ENCODE results near the gene EML6.
A peak's percentile ranks its signal among the peaks of the same experiment; 100 is the strongest.

Gene EML6

DNA sequence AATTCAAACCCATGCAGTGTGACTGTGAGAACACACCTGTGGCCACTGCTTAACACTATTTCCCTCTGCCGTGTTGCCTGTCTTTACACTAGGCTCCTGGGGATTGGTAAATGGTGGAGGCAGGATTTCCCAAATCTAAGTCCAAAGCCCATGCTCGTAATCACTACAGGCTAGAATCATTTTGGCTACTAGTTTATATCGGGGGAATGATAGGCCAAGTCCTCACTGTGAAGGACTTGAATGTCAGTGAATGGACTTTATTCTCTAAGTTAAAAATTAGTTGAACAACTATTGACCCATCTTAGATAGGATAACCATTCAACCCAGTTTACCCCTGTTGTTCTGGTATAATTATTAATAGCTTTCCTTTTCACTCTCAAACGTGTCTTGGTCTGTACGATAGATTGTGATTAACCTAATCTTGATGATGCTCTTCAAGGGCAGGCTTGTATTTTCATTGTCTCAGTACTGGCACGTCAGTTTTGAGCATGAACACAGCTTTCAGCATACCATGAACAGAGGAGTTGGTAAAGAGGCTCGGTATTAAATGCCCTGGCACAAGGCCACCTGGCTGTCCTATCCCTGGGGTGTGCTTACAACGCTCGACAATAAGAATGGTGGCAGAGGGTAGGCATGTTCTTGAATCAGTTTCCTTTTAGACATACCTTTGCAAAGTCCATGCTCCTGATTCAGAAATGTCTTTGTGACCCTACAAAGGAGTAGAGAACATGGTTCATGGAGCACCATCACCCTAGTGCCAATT lies 177.9 kb downstream of the EML6 start:
- no peak overlapping the region for H4K5ac ChIP-seq (ENCODE audit: low read length)
- H3K4me1 ChIP-seq (ENCODE audit: control insufficient read depth, low read depth, low read length) = peaks cover 1% of the 10 kb centered on the region
- no peaks in the 10 kb centered on the region for H3K79me2 ChIP-seq (ENCODE audit: control insufficient read depth, insufficient read depth, low read length)
- H3K27ac ChIP-seq (ENCODE audit: low read depth, low read length) = no peak overlapping the region
- H2BK120ac ChIP-seq (ENCODE audit: low read depth, low read length) = no peak overlapping the region
- no peak overlapping the region for H3K9ac ChIP-seq (ENCODE audit: low read length)
- no peak overlapping the region for H2BK5ac ChIP-seq (ENCODE audit: low read length)
- DNase-seq = no peak
- no peaks in the 10 kb centered on the region for H3K79me1 ChIP-seq (ENCODE audit: low read length)
- no peak overlapping the region for H3K56ac ChIP-seq (ENCODE audit: low read length)
- no peak overlapping the region for H3K23ac ChIP-seq (ENCODE audit: low read length)
- no peak overlapping the region for H2AK5ac ChIP-seq (ENCODE audit: low read length)
- no peak overlapping the region for H3K4me3 ChIP-seq (ENCODE audit: low read length)
- no peak overlapping the region for H3K4me2 ChIP-seq (ENCODE audit: low read length)
- WGBS (ENCODE audit: extremely low coverage, insufficient coverage, low lambda C conversion rate) = no CpG with 5 or more reads among the region's 9 CpGs
- H3K27me3 ChIP-seq (ENCODE audit: insufficient read depth, low read length, poor library complexity) = no peaks in the 10 kb centered on the region
- H2BK15ac ChIP-seq (replicated peaks; ENCODE audit: low read depth) = no peak overlapping the region
- H3K36me3 ChIP-seq (ENCODE audit: control insufficient read depth, insufficient read depth, low read length) = no peaks in the 10 kb centered on the region
- no peak overlapping the region for H4K8ac ChIP-seq (ENCODE audit: low read depth, low read length)
- H3K4ac ChIP-seq (ENCODE audit: low read depth, low read length) = no peak overlapping the region
- no peak overlapping the region for H3K18ac ChIP-seq (ENCODE audit: low read length)

- H3K4me1 ChIP-seq (ENCODE audit: control insufficient read depth, low read depth, low read length) = peaks cover 1% of the 10 kb centered on the region
These were observed 179.3 kb downstream of the EML6 start for GRCh38 chr2:54902763-54903162.

GRCh38 chr2:54903736-54904554 lies 180.5 kb downstream of the EML6 start:
- no CpG with 5 or more reads among the region's 9 CpGs for WGBS (ENCODE audit: extremely low coverage, insufficient coverage, low lambda C conversion rate)

More at GRCh38 chr2:54902763-54903162, 179.3 kb downstream of the EML6 start:
- no peak overlapping the region for H3K23ac ChIP-seq (ENCODE audit: low read length)
- no peak overlapping the region for H2BK5ac ChIP-seq (ENCODE audit: low read length)
- H4K8ac ChIP-seq (ENCODE audit: low read depth, low read length) = no peak overlapping the region
- no peak overlapping the region for H2AK5ac ChIP-seq (ENCODE audit: low read length)
- H4K5ac ChIP-seq (ENCODE audit: low read length) = no peak overlapping the region
- no peak overlapping the region for H3K9ac ChIP-seq (ENCODE audit: low read length)
- no peak overlapping the region for H2BK120ac ChIP-seq (ENCODE audit: low read depth, low read length)
- no peaks in the 10 kb centered on the region for H3K79me1 ChIP-seq (ENCODE audit: low read length)
- no peaks in the 10 kb centered on the region for H3K27me3 ChIP-seq (ENCODE audit: insufficient read depth, low read length, poor library complexity)
- WGBS (ENCODE audit: extremely low coverage, insufficient coverage, low lambda C conversion rate) = no CpG with 5 or more reads among the region's 7 CpGs
- H3K79me2 ChIP-seq (ENCODE audit: control insufficient read depth, insufficient read depth, low read length) = no peaks in the 10 kb centered on the region
- no peak overlapping the region for H3K4me3 ChIP-seq (ENCODE audit: low read length)
- H3K4me2 ChIP-seq (ENCODE audit: low read length) = no peak overlapping the region
- DNase-seq = no peak
- H3K4ac ChIP-seq (ENCODE audit: low read depth, low read length) = no peak overlapping the region
- H3K36me3 ChIP-seq (ENCODE audit: control insufficient read depth, insufficient read depth, low read length) = no peaks in the 10 kb centered on the region
- no peak overlapping the region for H3K56ac ChIP-seq (ENCODE audit: low read length)
- no peak overlapping the region for H3K18ac ChIP-seq (ENCODE audit: low read length)
- no peak overlapping the region for H3K27ac ChIP-seq (ENCODE audit: low read depth, low read length)
- H2BK15ac ChIP-seq (replicated peaks; ENCODE audit: low read depth) = no peak overlapping the region

DNA sequence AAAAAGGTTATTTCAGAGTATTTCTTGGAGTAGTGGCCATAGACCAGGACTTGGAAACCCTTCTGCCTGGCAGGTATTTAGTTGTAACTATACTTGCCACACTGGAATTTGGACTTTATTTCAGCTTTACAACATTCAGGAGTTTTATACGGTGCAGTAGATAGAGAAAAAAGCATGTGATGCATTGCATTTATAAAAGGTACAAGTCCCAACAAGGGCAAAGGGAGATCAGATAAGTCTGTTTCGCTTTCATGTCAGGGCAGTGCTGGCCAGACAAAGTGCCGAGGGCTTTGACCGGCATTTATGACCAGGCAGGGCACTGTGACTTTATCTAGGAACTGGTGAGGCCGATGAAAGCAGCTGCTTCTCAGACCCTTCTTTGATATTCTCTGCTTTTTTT lies 181.4 kb downstream of the EML6 start:
- H2AK5ac ChIP-seq (ENCODE audit: low read length) = no peak overlapping the region
- H3K36me3 ChIP-seq (ENCODE audit: control insufficient read depth, insufficient read depth, low read length) = no peaks in the 10 kb centered on the region
- no peak overlapping the region for H2BK120ac ChIP-seq (ENCODE audit: low read depth, low read length)
- no peak overlapping the region for H2BK5ac ChIP-seq (ENCODE audit: low read length)
- H3K9ac ChIP-seq (ENCODE audit: low read length) = no peak overlapping the region
- no peak overlapping the region for H4K8ac ChIP-seq (ENCODE audit: low read depth, low read length)
- no peak overlapping the region for H3K4me3 ChIP-seq (ENCODE audit: low read length)
- no peak overlapping the region for H3K23ac ChIP-seq (ENCODE audit: low read length)
- no peak overlapping the region for H3K4me2 ChIP-seq (ENCODE audit: low read length)
- no peak overlapping the region for H3K56ac ChIP-seq (ENCODE audit: low read length)
- no peak for DNase-seq
- H3K27ac ChIP-seq (ENCODE audit: low read depth, low read length) = no peak overlapping the region
- WGBS (ENCODE audit: extremely low coverage, insufficient coverage, low lambda C conversion rate) = no CpG with 5 or more reads among the region's 5 CpGs
- H3K79me2 ChIP-seq (ENCODE audit: control insufficient read depth, insufficient read depth, low read length) = no peaks in the 10 kb centered on the region
- H3K18ac ChIP-seq (ENCODE audit: low read length) = no peak overlapping the region
- H3K27me3 ChIP-seq (ENCODE audit: insufficient read depth, low read length, poor library complexity) = no peaks in the 10 kb centered on the region
- H3K79me1 ChIP-seq (ENCODE audit: low read length) = no peaks in the 10 kb centered on the region
- peaks cover 1% of the 10 kb centered on the region for H3K4me1 ChIP-seq (ENCODE audit: control insufficient read depth, low read depth, low read length)
- no peak overlapping the region for H2BK15ac ChIP-seq (replicated peaks; ENCODE audit: low read depth)
- no peak overlapping the region for H4K5ac ChIP-seq (ENCODE audit: low read length)
- H3K4ac ChIP-seq (ENCODE audit: low read depth, low read length) = no peak overlapping the region

More at GRCh38 chr2:54903736-54904554, 180.5 kb downstream of the EML6 start:
- H3K4me2 ChIP-seq (ENCODE audit: low read length) = no peak overlapping the region
- no peak overlapping the region for H2BK15ac ChIP-seq (replicated peaks; ENCODE audit: low read depth)
- no peaks in the 10 kb centered on the region for H3K36me3 ChIP-seq (ENCODE audit: control insufficient read depth, insufficient read depth, low read length)
- H3K9ac ChIP-seq (ENCODE audit: low read length) = no peak overlapping the region
- no peak overlapping the region for H3K4ac ChIP-seq (ENCODE audit: low read depth, low read length)
- H2BK120ac ChIP-seq (ENCODE audit: low read depth, low read length) = no peak overlapping the region
- no peak overlapping the region for H4K8ac ChIP-seq (ENCODE audit: low read depth, low read length)
- H3K79me2 ChIP-seq (ENCODE audit: control insufficient read depth, insufficient read depth, low read length) = no peaks in the 10 kb centered on the region
- no peak overlapping the region for H4K5ac ChIP-seq (ENCODE audit: low read length)
- H3K79me1 ChIP-seq (ENCODE audit: low read length) = no peaks in the 10 kb centered on the region
- no peak overlapping the region for H2BK5ac ChIP-seq (ENCODE audit: low read length)
- no peak overlapping the region for H3K4me3 ChIP-seq (ENCODE audit: low read length)
- H3K18ac ChIP-seq (ENCODE audit: low read length) = no peak overlapping the region
- H3K23ac ChIP-seq (ENCODE audit: low read length) = no peak overlapping the region
- peak; percentile 34 for DNase-seq
- no peaks in the 10 kb centered on the region for H3K27me3 ChIP-seq (ENCODE audit: insufficient read depth, low read length, poor library complexity)
- no peak overlapping the region for H3K27ac ChIP-seq (ENCODE audit: low read depth, low read length)
- no peak overlapping the region for H2AK5ac ChIP-seq (ENCODE audit: low read length)
- peaks cover 1% of the 10 kb centered on the region for H3K4me1 ChIP-seq (ENCODE audit: control insufficient read depth, low read depth, low read length)
- H3K56ac ChIP-seq (ENCODE audit: low read length) = no peak overlapping the region

- no peak overlapping the region for H3K56ac ChIP-seq (ENCODE audit: low read length)
- DNase-seq = peak; percentile 67
- no peaks in the 10 kb centered on the region for H3K36me3 ChIP-seq (ENCODE audit: control insufficient read depth, insufficient read depth, low read length)
- H2BK120ac ChIP-seq (ENCODE audit: low read depth, low read length) = no peak overlapping the region
- no peak overlapping the region for H4K5ac ChIP-seq (ENCODE audit: low read length)
- H3K23ac ChIP-seq (ENCODE audit: low read length) = no peak overlapping the region
- peaks cover 1% of the 10 kb centered on the region for H3K4me1 ChIP-seq (ENCODE audit: control insufficient read depth, low read depth, low read length)
- H3K27me3 ChIP-seq (ENCODE audit: insufficient read depth, low read length, poor library complexity) = no peaks in the 10 kb centered on the region
- no peak overlapping the region for H3K27ac ChIP-seq (ENCODE audit: low read depth, low read length)
- no peaks in the 10 kb centered on the region for H3K79me2 ChIP-seq (ENCODE audit: control insufficient read depth, insufficient read depth, low read length)
- H2AK5ac ChIP-seq (ENCODE audit: low read length) = no peak overlapping the region
- H3K18ac ChIP-seq (ENCODE audit: low read length) = no peak overlapping the region
- H2BK5ac ChIP-seq (ENCODE audit: low read length) = no peak overlapping the region
- H3K4me3 ChIP-seq (ENCODE audit: low read length) = no peak overlapping the region
- no peak overlapping the region for H4K8ac ChIP-seq (ENCODE audit: low read depth, low read length)
- H2BK15ac ChIP-seq (replicated peaks; ENCODE audit: low read depth) = no peak overlapping the region
- no peak overlapping the region for H3K4ac ChIP-seq (ENCODE audit: low read depth, low read length)
- WGBS (ENCODE audit: extremely low coverage, insufficient coverage, low lambda C conversion rate) = no CpG with 5 or more reads among the region's 3 CpGs
- H3K4me2 ChIP-seq (ENCODE audit: low read length) = no peak overlapping the region
- H3K79me1 ChIP-seq (ENCODE audit: low read length) = no peaks in the 10 kb centered on the region
- no peak overlapping the region for H3K9ac ChIP-seq (ENCODE audit: low read length)
These were observed 183.3 kb downstream of the EML6 start for GRCh38 chr2:54906716-54907115.

Data from mesendoderm (in vitro differentiated cells).